HG03159 (cell line): ENCODE data around the gene KRT4.

Experiments
- ATAC-seq: cut with Tn5 transposase; IDR thresholded peaks from one replicate; pipeline ENCODE4 v1.9.1; 2021; ENCODE audit warnings: mild to moderate bottlenecking, moderate library complexity; ENCODE audit not compliant: unreplicated experiment

Gene KRT4

DNA sequence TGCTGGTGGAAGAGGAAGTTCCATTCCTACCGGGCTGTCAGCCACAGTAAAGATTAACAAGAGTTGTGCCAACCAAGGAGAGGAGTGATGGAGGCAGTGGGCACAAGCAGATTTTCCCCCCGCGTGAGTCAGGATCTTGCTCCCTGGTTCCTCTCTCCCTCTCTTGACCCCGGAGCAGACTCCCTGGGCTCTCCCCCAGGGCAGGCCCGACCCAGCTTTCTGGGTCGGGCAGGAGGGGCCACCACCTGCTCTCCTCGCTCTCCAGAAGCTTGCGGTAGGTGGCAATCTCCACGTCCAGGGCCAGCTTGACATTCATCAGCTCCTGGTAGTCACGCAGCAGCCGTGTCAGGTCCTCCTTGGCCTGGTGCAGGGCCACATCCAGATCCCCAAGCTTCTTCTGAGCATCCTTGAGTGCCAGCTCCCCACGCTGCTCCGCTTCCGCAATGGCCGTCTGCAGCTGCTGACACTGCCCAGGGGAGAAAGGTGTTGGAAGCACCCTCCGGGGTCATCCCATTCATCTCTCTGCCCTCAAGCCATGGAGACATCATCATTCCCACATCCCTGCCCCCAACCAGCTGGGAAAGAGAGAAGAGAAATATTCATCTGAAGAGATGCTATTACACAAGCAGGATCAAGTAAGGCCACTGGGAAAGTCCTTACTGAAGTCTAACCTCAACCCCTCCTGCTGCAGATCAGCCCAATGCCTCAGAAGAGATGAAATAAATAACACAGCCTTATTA, 9.0 kb upstream of the KRT4 start:
- ATAC-seq: no peak

DNA sequence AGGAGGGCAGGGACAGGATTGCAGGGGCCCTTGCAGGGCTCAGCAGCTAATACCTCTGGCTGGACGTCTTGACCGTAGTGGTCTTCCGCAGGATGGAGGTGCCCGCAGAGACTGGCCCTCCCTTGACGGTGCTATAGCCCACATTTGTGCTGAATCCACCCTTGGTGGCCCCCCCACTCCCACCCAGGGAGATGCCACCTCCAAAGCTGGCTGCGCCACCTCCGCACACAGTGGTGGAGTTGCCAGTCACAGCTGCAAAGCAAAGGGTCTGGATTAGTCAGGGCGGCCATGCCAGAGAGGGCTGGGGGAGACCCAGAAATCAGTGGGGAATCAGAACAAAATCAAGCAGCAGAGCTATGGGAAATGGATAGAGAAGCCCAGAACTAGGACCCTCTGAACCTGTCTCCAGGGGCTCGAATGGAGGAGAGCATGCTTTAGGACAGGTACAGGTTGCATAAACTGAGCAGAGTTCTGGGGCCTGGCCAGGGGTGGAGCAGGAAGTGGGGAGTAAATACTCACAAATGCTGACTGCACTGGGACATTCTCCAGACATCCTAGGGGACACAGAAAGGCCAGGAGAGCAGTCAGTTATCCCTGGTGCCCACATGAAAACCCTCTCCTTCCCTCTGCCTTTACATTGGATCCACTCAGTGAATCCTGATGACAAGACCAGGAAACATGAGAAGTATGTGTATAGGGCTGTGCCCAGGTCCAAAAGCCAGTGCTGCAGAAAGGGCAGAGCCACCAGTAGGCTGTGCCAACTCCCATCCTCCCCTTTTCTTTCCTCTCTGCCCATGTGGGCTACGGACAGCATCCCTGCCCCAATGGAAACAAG, 8.1 kb upstream of the KRT4 start:
- no peak for ATAC-seq

DNA sequence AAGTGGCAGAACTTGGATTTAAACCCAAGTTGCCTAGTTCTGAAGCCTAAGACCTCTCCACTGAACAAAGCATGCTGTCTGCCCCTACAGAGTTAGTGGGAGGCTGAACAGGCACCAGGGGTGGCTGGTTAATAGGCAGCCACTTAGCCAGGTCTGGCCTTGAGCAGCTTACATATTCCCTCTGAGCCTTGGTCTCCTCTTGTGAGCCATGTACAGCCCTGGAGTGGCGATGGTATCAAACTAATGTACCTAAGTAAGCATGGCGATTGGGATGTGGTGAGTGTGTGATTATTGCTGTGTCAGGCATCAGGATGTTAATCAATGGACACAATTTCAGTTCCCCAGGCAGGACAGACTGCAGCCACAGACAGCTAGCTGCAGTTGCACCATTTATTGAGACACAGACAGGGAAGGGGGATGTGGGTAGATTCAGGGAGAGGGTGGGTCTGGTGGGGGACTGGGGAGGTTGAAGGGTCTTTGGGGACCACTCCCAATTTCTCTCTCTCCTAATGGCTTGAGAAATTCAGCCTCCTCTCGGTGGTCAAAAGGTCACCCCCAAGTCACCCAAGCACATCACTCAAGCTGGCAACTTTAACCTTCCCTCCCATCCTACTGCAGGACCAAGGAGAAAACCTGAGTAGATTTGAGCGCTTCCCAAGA, 7.3 kb upstream of the KRT4 start:
- no peak for ATAC-seq

DNA sequence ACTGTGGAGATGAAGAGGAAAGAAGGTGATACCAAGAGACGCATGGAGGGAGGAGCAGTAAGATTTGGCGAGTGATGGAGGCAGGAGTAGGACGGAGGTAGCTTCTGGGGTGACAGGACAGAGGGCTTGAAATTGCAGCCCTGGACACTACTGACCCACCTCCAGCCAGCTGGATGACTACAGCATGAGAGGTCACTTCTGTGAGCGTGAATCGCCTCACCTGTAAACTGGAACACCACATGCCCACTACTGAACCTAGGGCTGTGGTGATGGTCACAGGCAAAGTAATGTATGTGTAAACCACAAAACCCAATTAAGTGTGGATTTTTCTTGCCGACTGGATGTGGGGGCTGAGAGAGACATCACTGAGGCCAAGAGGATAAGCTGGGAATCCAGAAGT, 6.6 kb upstream of the KRT4 start:
- no peak for ATAC-seq

- ATAC-seq: no peak
Observed at GRCh38 chr12:52819731-52820510, 6.0 kb upstream of the KRT4 start.

GRCh38 chr12:52818887-52819420, 5.0 kb upstream of the KRT4 start:
- ATAC-seq: no peak

GRCh38 chr12:52818388-52818787, 4.5 kb upstream of the KRT4 start:
- no peak for ATAC-seq

DNA sequence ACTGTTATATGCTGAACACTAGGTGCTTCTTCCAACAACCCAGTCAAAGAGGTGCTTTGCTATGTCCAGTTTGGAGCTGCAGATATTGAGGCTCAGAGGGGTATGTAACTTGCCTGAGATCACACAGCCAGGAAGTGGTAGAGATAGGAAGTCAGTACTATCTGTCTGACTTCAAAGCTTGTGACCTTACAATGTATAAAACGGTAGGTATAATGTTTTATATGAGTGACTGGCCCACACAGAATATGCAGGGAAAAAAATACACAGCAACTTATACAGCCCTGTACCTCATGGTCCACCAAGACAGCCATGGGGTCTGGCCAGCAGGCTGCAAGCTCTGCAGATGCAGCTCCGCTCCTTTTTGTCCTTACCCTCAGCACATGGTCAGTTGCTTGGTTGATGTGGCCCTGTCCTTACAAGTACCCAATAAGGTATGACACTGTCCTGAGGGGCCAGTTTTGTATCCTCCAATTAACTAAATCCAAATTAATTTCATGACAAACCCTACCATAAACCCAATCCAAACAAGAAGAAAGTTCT, 3.9 kb upstream of the KRT4 start:
- no peak for ATAC-seq

DNA sequence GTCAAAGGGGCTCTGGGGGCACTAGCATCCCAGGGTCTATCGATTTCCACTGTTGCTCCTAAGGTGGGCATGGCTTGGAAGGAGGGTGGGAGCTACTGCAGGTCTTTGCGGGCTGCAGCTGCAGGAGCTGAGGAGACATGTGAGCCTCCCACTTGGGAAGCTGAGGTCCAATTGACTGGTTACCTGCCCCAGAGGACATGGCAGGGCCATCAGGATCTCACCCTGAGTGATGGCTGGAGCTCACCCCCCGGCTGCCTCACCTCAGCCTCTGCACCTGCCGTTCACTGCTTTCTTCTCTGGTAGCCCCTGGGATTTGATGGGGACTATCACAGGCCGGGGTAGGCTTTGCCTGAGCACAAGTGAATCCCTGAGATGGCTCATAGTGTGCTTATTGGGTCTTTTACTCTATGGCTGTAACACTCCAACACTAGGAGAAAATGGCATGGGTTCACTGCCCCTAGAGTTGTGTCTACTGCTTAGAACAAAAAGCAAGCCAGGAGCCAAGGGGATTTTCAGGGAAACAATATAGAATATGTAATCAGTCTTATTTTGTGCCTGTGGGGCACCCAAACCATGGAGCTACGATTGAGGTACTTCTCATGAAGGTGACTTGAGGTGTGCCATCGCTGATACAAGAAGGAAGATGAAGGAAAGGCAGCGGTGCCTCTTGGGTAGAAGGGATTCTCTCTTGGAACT, 3.2 kb upstream of the KRT4 start:
- ATAC-seq: no peak

GRCh38 chr12:52815676-52816588, 2.0 kb upstream of the KRT4 start:
- ATAC-seq: no peak

DNA sequence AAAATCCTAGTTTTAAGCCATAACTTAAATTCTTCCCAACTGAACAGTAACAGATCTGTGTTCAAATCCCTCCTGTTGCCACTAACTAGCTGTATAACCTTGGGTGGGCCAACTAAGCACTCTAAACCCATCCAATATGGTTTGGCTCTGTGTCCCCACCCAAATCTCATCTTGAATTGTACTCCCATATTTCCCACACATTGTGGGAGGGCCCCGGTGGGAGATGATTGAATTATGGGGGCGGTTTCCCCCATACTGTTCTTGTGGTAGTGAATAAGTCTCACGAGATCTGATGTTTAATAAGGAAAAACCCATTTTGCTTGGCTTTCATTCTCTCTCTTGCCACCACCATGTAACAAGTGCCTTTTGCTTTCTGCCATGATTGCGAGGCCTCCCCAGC, 1.2 kb upstream of the KRT4 start:
- ATAC-seq: no peak

DNA sequence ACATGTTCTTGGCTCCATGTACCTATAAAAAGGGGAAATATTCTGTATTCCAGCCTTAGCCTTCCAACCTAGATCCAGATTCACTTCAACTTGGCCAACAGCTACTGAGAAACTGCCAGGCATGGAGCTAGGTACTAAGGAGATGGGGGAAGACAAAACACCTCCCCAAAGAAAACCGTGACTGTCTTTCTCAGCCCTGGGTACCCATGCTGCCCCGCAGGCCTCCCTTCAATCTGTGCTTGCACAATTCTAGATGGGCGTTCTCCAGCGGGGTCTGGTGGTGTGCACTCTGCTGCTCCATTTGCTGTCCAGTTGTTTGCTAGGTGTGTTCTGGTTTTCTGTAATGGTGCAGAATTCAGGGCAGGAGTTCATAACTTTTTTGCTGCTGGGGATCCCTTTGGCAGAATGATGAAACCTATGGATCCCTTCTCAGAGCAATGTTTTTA, 817 bp upstream of the KRT4 start:
- no peak for ATAC-seq

GRCh38 chr12:52813203-52813819, 605 bp downstream of the KRT4 start:
- ATAC-seq: no peak

- no peak for ATAC-seq
Observed at GRCh38 chr12:52812749-52813148, 1.2 kb downstream of the KRT4 start.

- ATAC-seq: no peak
Observed at GRCh38 chr12:52812073-52812400, 1.9 kb downstream of the KRT4 start.

DNA sequence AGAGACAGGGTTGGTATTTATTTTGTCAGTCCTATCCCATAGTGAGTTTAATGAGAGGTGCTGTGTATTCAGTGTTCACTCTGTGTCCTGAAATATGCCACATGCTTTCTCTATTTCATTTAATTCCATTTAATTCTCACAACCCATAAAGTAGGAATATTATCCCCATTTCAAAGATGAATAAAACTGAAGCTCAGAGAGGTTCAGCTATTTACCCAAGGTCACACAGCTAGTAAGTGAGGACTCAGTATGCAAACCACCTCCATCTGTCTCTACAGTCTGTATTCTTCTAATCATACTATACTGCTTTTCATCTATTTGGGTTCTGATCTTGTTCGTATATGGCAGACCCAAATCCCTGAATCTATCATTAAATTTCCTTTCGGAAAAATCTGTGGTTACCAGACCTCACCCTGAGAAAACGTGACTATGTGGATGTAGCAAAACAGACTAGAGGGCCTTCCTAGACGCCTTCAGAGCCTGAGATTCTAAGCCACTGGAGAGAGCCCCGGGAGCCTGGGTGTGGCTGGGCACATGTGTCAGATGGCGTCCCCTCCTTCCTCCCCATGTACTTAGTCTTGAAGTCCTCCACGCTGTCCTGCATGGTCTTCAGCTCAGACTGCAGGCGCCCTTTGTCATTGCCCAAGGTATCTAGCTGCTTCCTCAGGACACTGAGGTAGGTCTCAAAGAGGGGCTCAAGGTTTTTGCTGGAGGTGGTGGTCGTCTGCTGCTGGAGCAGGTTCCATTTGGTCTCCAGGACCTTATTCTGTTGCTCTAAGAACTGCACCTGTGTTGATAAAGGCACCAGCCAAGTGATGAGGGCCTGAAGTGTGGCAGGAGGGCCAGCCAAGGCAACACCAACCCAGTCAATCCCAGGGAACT, 2.5 kb downstream of the KRT4 start:
- ATAC-seq: no peak

- no peak for ATAC-seq
Observed at GRCh38 chr12:52810554-52810953, 3.4 kb downstream of the KRT4 start.

DNA sequence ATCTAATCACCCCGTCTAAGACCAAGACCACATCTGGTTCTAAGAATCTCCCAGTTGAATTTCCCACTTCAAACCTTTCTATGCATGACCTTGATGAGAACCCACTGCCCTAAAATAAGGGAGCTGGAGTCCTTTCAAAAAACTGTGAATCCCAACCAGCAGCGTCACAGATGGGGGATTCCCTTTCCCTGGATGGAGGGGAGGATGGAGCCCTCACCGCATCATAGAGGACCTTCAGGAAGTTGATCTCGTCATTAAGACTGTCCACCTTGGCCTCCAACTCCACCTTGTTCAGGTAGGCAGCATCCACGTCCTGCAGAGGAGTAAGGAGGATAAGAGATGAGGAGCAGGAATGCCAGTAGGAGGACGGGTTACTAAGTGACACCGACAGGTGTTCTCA, 4.8 kb downstream of the KRT4 start:
- no peak for ATAC-seq
